ENCODE data around the gene ACOT11. TPM values are rescaled to one million over a fixed set of nuclear protein-coding genes. Genes with fewer than 3 reads are reported as not detected.

Gene ACOT11
- total and polyA plus RNA-seq, 2 of the 4 experiments (the other 2 are of a cell fraction): 2.5 to 2.7 TPM

GRCh38 chr1:54556110-54556509 lies 8.1 kb downstream of the ACOT11 start:
- H3K14ac ChIP-seq (replicated peaks; ENCODE audit: low read depth, low read length): no peak overlapping the region
- DNase-seq: no peak
- no peak overlapping the region for H2BK15ac ChIP-seq (ENCODE audit: low read depth, low read length)
- WGBS, 2 experiments (ENCODE audit: extremely low coverage in 2 of 2, insufficient read length in 1 of 2): no CpG with 5 or more reads among the region's 1 CpG
- H3K9ac ChIP-seq (ENCODE audit: low read depth, low read length): no peak overlapping the region
- TF ChIP-seq CHD1 (IDR thresholded peaks at IDR 0.05; ENCODE audit: low read depth, low read length) (no peak), SMC3 (IDR thresholded peaks at IDR 0.05; ENCODE audit: low read depth, low read length) (no peak), NFE2L2 (IDR thresholded peaks at IDR 0.05; ENCODE audit: low read depth, low read length) (no peak), RAD21 (IDR thresholded peaks at IDR 0.05; ENCODE audit: low read length) (no peak), MXI1 (IDR thresholded peaks at IDR 0.05; ENCODE audit: borderline replicate concordance, low read depth, low read length) (no peak)
- no peak overlapping the region for H2BK120ac ChIP-seq (ENCODE audit: low read depth, low read length)
- no peak overlapping the region for H2AK9ac ChIP-seq (replicated peaks; ENCODE audit: low read depth, low read length, poor library complexity)
- no peak overlapping the region for H4K91ac ChIP-seq (ENCODE audit: insufficient read depth, low read depth, low read length)
- no peak overlapping the region for H2BK5ac ChIP-seq (ENCODE audit: low read depth, low read length, poor library complexity, severe bottlenecking)
- H2AK5ac ChIP-seq (ENCODE audit: low read depth, low read length): no peak overlapping the region
- no peak overlapping the region for H4K5ac ChIP-seq (ENCODE audit: low read depth, low read length)
- no peak overlapping the region for H3K27ac ChIP-seq (ENCODE audit: insufficient read depth, low read length)
- ChIA-PET CTCF (no interaction called here), POLR2A (ENCODE audit: unreplicated experiment) (no interaction called here)
- no peak overlapping the region for H3K23ac ChIP-seq (ENCODE audit: low read depth, low read length)
- no peaks in the 10 kb centered on the region; the same call in none of the 2 replicates for H3K27me3 ChIP-seq (ENCODE audit: control insufficient read depth, insufficient read depth, low read length)
- no peak overlapping the region for H3K56ac ChIP-seq (ENCODE audit: extremely low read depth, insufficient read depth, low read length)
- no peak overlapping the region for H2AFZ ChIP-seq (replicated peaks; ENCODE audit: low read length, poor library complexity)
- H3K9me3 ChIP-seq (ENCODE audit: control insufficient read depth, insufficient read depth, low read length): peaks cover 3% of the 10 kb centered on the region; the same call in 1 of the 2 replicates
- no peaks in the 10 kb centered on the region for H3K9me1 ChIP-seq (ENCODE audit: insufficient read depth, low read length)
- ATAC-seq (ENCODE audit: low read depth): no peak
- no peaks in the 10 kb centered on the region for H4K20me1 ChIP-seq (ENCODE audit: insufficient read depth, low read length)
- H3K4me3 ChIP-seq (ENCODE audit: insufficient read depth, low read depth, low read length): no peak overlapping the region
- H3K36me3 ChIP-seq (ENCODE audit: control insufficient read depth, insufficient read depth, low read length): no peaks in the 10 kb centered on the region
- BruUV-seq (replicated peaks): no TSS peak
- H3K79me1 ChIP-seq (ENCODE audit: low read depth in 1 of 2, low read length in 2 of 2): no peaks in the 10 kb centered on the region
- intact Hi-C loops (cut with micrococcal nuclease) (no loop called here), dilution Hi-C loops (cut with HindIII; ENCODE audit: low sequenced_read_pairs, unreplicated experiment) (no loop called here), in situ Hi-C loops (cut with MboI; ENCODE audit: low sequenced_read_pairs) (no loop called here)
- no peak overlapping the region for H3K18ac ChIP-seq (ENCODE audit: low read depth, low read length)
- no peak overlapping the region for H3K4me2 ChIP-seq (ENCODE audit: low read depth, low read length)
- H4K8ac ChIP-seq (ENCODE audit: low read depth in 2 of 2, low read length in 2 of 2): no peak overlapping the region
- H3K4ac ChIP-seq (ENCODE audit: low read depth, low read length): no peak overlapping the region
- H2BK20ac ChIP-seq (ENCODE audit: low read depth, low read length): no peak overlapping the region
- peaks cover 2% of the 10 kb centered on the region for H3K4me1 ChIP-seq (ENCODE audit: control insufficient read depth, insufficient read depth, low read length)
